Osteoblast (primary cell): ENCODE data around the gene AXDND1. TPM values are rescaled to one million over a fixed set of nuclear protein-coding genes. Genes with fewer than 3 reads are reported as not detected.
"Not testable (repeated sequence)": the region's sequence is repeated elsewhere in the genome, so short reads cannot be mapped to it uniquely, and the experiment has no call there.

Experiments used
- DNase-seq: peaks from one replicate; pipeline ENCODE4 v3.0.0; 2011; ENCODE audit warnings: low spot score, mixed read lengths; ENCODE audit not compliant: insufficient read length; ENCODE audit errors: missing footprints
- H2AFZ ChIP-seq: 2 replicates; pipeline ENCODE4 v1.6.0; 2011; ENCODE audit warnings: mild to moderate bottlenecking, low read length
- H3K27ac ChIP-seq: 2 replicates; pipeline ENCODE4 v1.5.1; 2011; ENCODE audit warnings: mild to moderate bottlenecking, low read depth, low read length, moderate library complexity
- H3K27me3 ChIP-seq: 2 replicates; pipeline ENCODE4 v1.6.0; 2012; ENCODE audit warnings: mild to moderate bottlenecking, control low read depth, inconsistent platforms, low read length, moderate library complexity; ENCODE audit not compliant: insufficient read depth
- H3K36me3 ChIP-seq: 2 replicates; pipeline ENCODE4 v1.5.1; 2011; ENCODE audit warnings: mild to moderate bottlenecking, low read length, control low read depth, moderate library complexity; ENCODE audit not compliant: insufficient read depth
- H3K4me1 ChIP-seq: 2 replicates; pipeline ENCODE4 v1.5.1; 2011; ENCODE audit warnings: mild to moderate bottlenecking, low read length, control low read depth, moderate library complexity; ENCODE audit not compliant: insufficient read depth
- H3K4me2 ChIP-seq: 2 replicates; pipeline ENCODE4 v1.6.0; 2011; ENCODE audit warnings: mild to moderate bottlenecking, low read length; ENCODE audit not compliant: insufficient read depth
- H3K4me3 ChIP-seq: fragments of 200-600 bp; sonication (generic); 3 replicates; pipeline ENCODE4 v1.5.1; 2012; ENCODE audit warnings: mild to moderate bottlenecking, low read length, inconsistent platforms; ENCODE audit not compliant: insufficient read depth
- H3K79me2 ChIP-seq: 2 replicates; pipeline ENCODE4 v1.6.0; 2012; ENCODE audit warnings: mild to moderate bottlenecking, low read length, control low read depth, inconsistent platforms; ENCODE audit not compliant: insufficient read depth
- H3K9me3 ChIP-seq: 2 replicates; pipeline ENCODE4 v1.5.1; 2011; ENCODE audit warnings: low read depth, low read length, control low read depth
- H4K20me1 ChIP-seq: 2 replicates; pipeline ENCODE4 v1.6.0; 2012; ENCODE audit warnings: mild to moderate bottlenecking, low read length, control low read depth; ENCODE audit not compliant: insufficient read depth
- total RNA-seq: library from RNA; depleted of rRNA; stranded (reverse); fragments of >200 nt; gene quantifications from 2 replicates; pipeline ENCODE4 v1.2.3, GENCODE V29; 2012
- TF ChIP-seq, protein P1 (sequence below): IDR thresholded peaks from 2 replicates; pipeline ENCODE4 v1.5.1; 2011; ENCODE audit warnings: mild to moderate bottlenecking, low read depth, low read length, moderate library complexity; ENCODE audit errors: extremely low read depth

The AXDND1 gene
- total RNA-seq, 1 donor: 0.72 TPM

DNA sequence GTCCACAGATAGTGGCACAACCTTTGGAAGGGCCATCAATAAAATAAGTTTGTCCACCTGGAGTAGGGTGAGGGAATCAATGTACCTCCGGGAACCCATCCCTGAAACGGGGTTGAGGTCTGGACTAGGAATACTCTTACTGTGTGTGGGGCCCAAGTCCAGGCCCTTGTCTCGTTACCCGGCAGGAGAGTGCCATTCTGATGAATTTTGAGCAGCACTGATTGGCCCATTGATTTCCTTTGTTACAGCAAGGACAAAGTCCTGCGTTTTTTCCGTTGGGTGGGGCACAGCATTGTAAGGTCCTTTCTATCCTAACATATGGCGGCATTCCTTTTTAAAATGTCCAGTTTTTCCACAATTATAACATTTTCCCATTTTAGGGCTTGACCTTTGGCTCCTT, 75.2 kb downstream of the AXDND1 start:
- TF ChIP-seq, protein P1, sequence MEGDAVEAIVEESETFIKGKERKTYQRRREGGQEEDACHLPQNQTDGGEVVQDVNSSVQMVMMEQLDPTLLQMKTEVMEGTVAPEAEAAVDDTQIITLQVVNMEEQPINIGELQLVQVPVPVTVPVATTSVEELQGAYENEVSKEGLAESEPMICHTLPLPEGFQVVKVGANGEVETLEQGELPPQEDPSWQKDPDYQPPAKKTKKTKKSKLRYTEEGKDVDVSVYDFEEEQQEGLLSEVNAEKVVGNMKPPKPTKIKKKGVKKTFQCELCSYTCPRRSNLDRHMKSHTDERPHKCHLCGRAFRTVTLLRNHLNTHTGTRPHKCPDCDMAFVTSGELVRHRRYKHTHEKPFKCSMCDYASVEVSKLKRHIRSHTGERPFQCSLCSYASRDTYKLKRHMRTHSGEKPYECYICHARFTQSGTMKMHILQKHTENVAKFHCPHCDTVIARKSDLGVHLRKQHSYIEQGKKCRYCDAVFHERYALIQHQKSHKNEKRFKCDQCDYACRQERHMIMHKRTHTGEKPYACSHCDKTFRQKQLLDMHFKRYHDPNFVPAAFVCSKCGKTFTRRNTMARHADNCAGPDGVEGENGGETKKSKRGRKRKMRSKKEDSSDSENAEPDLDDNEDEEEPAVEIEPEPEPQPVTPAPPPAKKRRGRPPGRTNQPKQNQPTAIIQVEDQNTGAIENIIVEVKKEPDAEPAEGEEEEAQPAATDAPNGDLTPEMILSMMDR: no peak
- Histone ChIP-seq H3K4me3 (no peak overlapping the region), H3K36me3 (no peaks in the 10 kb centered on the region), H3K27me3 (peaks cover 3% of the 10 kb centered on the region), H3K4me1 (no peaks in the 10 kb centered on the region), H3K79me2 (no peaks in the 10 kb centered on the region), H3K4me2 (no peak overlapping the region), H3K27ac (no peak overlapping the region), H3K9me3 (no peaks in the 10 kb centered on the region), H2AFZ (no peak overlapping the region), H4K20me1 (no peaks in the 10 kb centered on the region)
- DNase-seq: no peak

DNA sequence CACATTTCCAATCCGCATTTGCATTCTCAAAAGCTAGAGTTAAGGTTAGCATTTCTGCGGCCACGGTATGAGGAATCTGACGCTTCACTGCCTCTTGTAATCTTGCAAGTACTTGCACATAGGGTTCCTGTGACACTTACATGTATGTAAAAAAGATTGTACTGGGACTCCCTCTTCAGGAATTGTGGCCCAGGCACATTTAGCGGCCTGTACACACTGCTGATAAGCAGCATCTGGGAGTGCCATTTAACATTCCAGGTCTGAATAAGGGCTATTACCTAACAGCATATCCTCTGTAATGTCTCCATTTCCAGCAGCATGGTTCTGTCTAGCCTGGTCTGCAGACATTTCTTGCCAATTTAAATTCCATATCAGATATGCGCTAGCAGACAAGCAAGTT, 75.7 kb downstream of the AXDND1 start:
- Histone ChIP-seq H3K27me3 (peaks cover 3% of the 10 kb centered on the region), H3K36me3 (no peaks in the 10 kb centered on the region), H3K79me2 (no peaks in the 10 kb centered on the region), H3K4me3 (no peak overlapping the region), H3K4me1 (no peaks in the 10 kb centered on the region), H3K4me2 (no peak overlapping the region), H2AFZ (no peak overlapping the region), H3K9me3 (no peaks in the 10 kb centered on the region), H4K20me1 (no peaks in the 10 kb centered on the region), H3K27ac (no peak overlapping the region)
- TF ChIP-seq, protein P1: no peak
- DNase-seq: no peak

DNA sequence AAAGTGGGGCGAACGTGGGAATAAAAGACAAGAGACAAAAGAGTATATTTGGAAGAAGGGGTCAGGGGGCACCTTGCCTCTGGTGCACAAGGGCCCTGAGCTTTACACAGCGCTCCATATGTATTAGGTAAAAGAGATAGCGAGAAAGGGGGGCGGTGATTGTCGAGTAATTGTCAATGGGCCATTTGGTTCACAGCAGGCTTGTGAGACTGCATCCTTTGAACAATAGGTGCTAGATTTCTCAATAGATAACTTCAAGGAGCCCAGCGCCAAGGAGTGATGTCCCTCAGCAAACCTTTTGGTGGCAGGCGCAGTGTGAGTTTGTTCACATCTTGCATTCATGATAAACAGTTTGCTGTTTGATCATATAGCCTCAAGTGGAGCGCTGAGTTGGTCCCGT, 77.1 kb downstream of the AXDND1 start:
- not testable (repeated sequence) for H3K4me2 ChIP-seq, H3K9me3 ChIP-seq, H3K36me3 ChIP-seq, H4K20me1 ChIP-seq, H3K4me1 ChIP-seq, H2AFZ ChIP-seq, H3K27me3 ChIP-seq, H3K27ac ChIP-seq, H3K79me2 ChIP-seq, H3K4me3 ChIP-seq, DNase-seq

DNA sequence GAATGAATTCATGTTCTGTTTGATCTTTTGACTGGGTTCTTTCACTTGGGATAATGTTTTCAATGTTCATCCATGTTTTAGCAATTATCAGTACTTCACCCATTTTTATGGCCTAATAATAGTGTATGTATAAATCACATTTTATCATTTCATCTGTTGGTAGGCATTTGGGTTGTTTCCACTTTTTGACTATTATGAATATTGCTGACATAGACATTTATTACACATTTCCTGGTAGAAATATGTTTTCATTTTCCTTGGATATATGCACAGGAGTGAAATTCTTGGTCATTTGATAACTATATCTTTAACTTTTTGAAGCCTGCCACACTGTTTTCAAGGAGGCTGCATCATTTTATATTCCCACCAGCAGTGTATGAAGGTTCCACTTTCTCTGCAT, 79.8 kb downstream of the AXDND1 start:
- H4K20me1 ChIP-seq: no peaks in the 10 kb centered on the region
- H3K4me3 ChIP-seq: no peak overlapping the region
- H3K27me3 ChIP-seq: peaks cover 3% of the 10 kb centered on the region
- H3K4me2 ChIP-seq: no peak overlapping the region
- H3K9me3 ChIP-seq: no peaks in the 10 kb centered on the region
- no peak overlapping the region for H2AFZ ChIP-seq
- H3K4me1 ChIP-seq: no peaks in the 10 kb centered on the region
- H3K36me3 ChIP-seq: no peaks in the 10 kb centered on the region
- no peak overlapping the region for H3K27ac ChIP-seq
- DNase-seq: no peak
- no peaks in the 10 kb centered on the region for H3K79me2 ChIP-seq
- TF ChIP-seq, protein P1: no peak

DNA sequence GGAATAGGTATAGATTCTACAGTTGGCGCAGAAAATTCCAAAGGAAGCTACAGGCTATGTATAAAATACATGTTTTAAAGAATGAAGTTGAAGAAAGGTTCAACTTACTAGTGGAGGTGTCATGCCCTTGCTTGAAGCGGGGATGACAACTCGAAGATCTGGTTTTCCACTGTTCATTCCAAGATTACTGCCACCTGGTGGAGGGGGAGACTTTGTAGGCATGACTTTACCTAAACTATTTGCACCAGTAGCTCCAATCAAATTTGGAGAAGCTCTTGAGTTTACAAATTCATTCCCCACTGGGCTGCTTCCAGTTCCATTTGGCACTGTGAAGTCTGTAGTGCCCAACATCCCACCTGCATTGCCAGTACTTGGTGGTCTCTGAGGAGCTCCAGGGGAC, 81.7 kb downstream of the AXDND1 start:
- Histone ChIP-seq H3K4me3 (no peak overlapping the region), H4K20me1 (no peaks in the 10 kb centered on the region), H3K36me3 (no peaks in the 10 kb centered on the region), H3K79me2 (no peaks in the 10 kb centered on the region), H3K9me3 (no peaks in the 10 kb centered on the region), H3K4me1 (no peaks in the 10 kb centered on the region), H3K27me3 (peaks cover 3% of the 10 kb centered on the region), H3K4me2 (no peak overlapping the region), H3K27ac (no peak overlapping the region), H2AFZ (no peak overlapping the region)
- DNase-seq: no peak
- TF ChIP-seq, protein P1: peak; percentile 40
